Esophagus muscularis mucosa (tissue), 4 donors: ENCODE data around the gene CAV3. TPM values are rescaled to one million over a fixed set of nuclear protein-coding genes. Genes with fewer than 3 reads are reported as not detected.

ENCODE experiments used
- DNase-seq: peaks from one replicate; pipeline ENCODE4 v3.0.0-alpha.2; 2017; ENCODE audit errors: extremely low spot score
- H3K27ac ChIP-seq, 4 donors: fragments of 200-600 bp; sonication (generic); replicated peaks in 1 of 4; 1 replicate in 3 of 4; 2 replicates in 1 of 4; pipeline ENCODE4 v1.5.1; 2016 to 2019; ENCODE audit warnings: mild to moderate bottlenecking in 1 of 4
- H3K27me3 ChIP-seq, 4 donors: fragments of 200-600 bp; sonication (generic); one replicate each; pipeline versions ENCODE4 v1.5.1 to v1.6.0; 2016 to 2019
- H3K36me3 ChIP-seq, 4 donors: fragments of 200-600 bp; sonication (generic); one replicate each; pipeline ENCODE4 v1.5.1; 2016 to 2019
- H3K4me1 ChIP-seq, 4 donors: fragments of 200-600 bp; sonication (generic); one replicate each; pipeline ENCODE4 v1.5.1; 2016 to 2019
- H3K4me3 ChIP-seq, 4 donors: fragments of 200-600 bp; sonication (generic); 1 replicate in 2 of 4; 2 replicates in 2 of 4; pipeline ENCODE4 v1.5.1; 2016 to 2019; ENCODE audit warnings: mild to moderate bottlenecking in 4 of 4, moderate library complexity in 1 of 4
- H3K9me3 ChIP-seq, 4 donors: fragments of 200-600 bp; sonication (generic); 1 replicate in 3 of 4; 2 replicates in 1 of 4; pipeline ENCODE4 v1.5.1; 2016 to 2019
- CTCF ChIP-seq, 3 experiments: fragments of 200-600 bp in 2 of 3; fragments of 450-650 bp in 1 of 3; sonication (generic) in 2 of 3; IDR thresholded peaks; one replicate each; pipeline ENCODE4 v1.5.1; 2017 to 2019; ENCODE audit warnings: antibody characterized with exemption in 3 of 3, mild to moderate bottlenecking in 2 of 3, moderate library complexity in 1 of 3
- EP300 ChIP-seq: sonication (generic); formaldehyde crosslinking; IDR thresholded peaks from one replicate; pipeline ENCODE4 v1.6.1; 2017; ENCODE audit warnings: antibody characterized with exemption
- POLR2A ChIP-seq: fragments of 450-650 bp; IDR thresholded peaks from one replicate; pipeline ENCODE4 v1.6.1; 2017; ENCODE audit warnings: antibody characterized with exemption, moderate library complexity, mild to moderate bottlenecking, low read depth
- POLR2AphosphoS5 ChIP-seq, 2 donors: sonication (generic); formaldehyde crosslinking; IDR thresholded peaks; one replicate each; pipeline ENCODE4 v1.6.1; 2017; ENCODE audit warnings: antibody characterized with exemption in 2 of 2
- WGBS: methylation state at CpG from one replicate; pipeline ENCODE4 v1.1.5; 2018; 5-methylcytosine and 5-hydroxymethylcytosine counted together
- intact Hi-C: fragments of 100-400 bp; cut with DNase I; formaldehyde crosslinking; loops from one replicate; pipeline ENCODE4 v1.15.1; 2023
- total RNA-seq, 4 donors: library from RNA; depleted of rRNA; stranded (reverse); fragments of >200 nt; gene quantifications; one replicate each; pipeline versions ENCODE4 v1.1.0 to v1.2.1, GENCODE V29; 2016

The CAV3 gene
- total RNA-seq, 4 donors from 2014 or later: not detected

- TF ChIP-seq POLR2A: no peak
- TF ChIP-seq EP300: no peak
- TF ChIP-seq CTCF (IDR thresholded peaks at IDR 0.05): no peak
- TF ChIP-seq POLR2AphosphoS5 (IDR thresholded peaks at IDR 0.05): no peak
- H3K36me3 ChIP-seq: no peaks in the 10 kb centered on the region
- intact Hi-C loops: no loop called here
- 97% methylated on average over 20 of the region's 25 CpGs for WGBS
- no peaks in the 10 kb centered on the region for H3K9me3 ChIP-seq
- H3K4me1 ChIP-seq: peaks cover 7 to 12% (median 10%) of the 10 kb centered on the region in 4 donors
- peaks cover 0 to 10% (median 0%) of the 10 kb centered on the region in 4 donors for H3K27me3 ChIP-seq
- H3K27ac ChIP-seq: no peak overlapping the region
- no peak for DNase-seq
- no peak overlapping the region for H3K4me3 ChIP-seq
Observed at GRCh38 chr3:8745619-8746370, 12.2 kb downstream of the CAV3 start.

- H3K4me3 ChIP-seq: no peak overlapping the region
Observed at GRCh38 chr3:8746780-8747345, 13.3 kb downstream of the CAV3 start.

GRCh38 chr3:8749316-8749715 lies 15.7 kb downstream of the CAV3 start:
- Histone ChIP-seq H3K4me3 (no peak overlapping the region), H3K36me3 (no peaks in the 10 kb centered on the region), H3K27me3 (peaks cover 0 to 5% (median 0%) of the 10 kb centered on the region in 4 donors), H3K4me1 (no peaks in the 10 kb centered on the region), H3K27ac (no peak overlapping the region), H3K9me3 (no peaks in the 10 kb centered on the region)
- TF ChIP-seq CTCF (IDR thresholded peaks at IDR 0.05) (no peak), POLR2AphosphoS5 (IDR thresholded peaks at IDR 0.05) (no peak), POLR2A (no peak), EP300 (no peak)
- no peak for DNase-seq
- WGBS: 100% methylated on average over 1 of the region's 3 CpGs
- intact Hi-C loops: no loop called here

More at GRCh38 chr3:8746780-8747345, 13.3 kb downstream of the CAV3 start:
- Histone ChIP-seq H3K27me3 (peaks cover 0 to 6% (median 0%) of the 10 kb centered on the region in 4 donors), H3K9me3 (no peaks in the 10 kb centered on the region), H3K36me3 (no peaks in the 10 kb centered on the region), H3K27ac (no peak overlapping the region), H3K4me1 (peaks cover 0 to 3% (median 2%) of the 10 kb centered on the region in 4 donors)
- TF ChIP-seq CTCF (IDR thresholded peaks at IDR 0.05): no peak
- WGBS: 57% methylated on average over 7 of the region's 7 CpGs
- intact Hi-C loops: no loop called here
- DNase-seq: no peak

- no peaks in the 10 kb centered on the region for H3K4me1 ChIP-seq
- intact Hi-C loops: no loop called here
- no peak for DNase-seq
Observed at GRCh38 chr3:8752832-8753231, 19.2 kb downstream of the CAV3 start.

GRCh38 chr3:8755097-8755496 lies 21.5 kb downstream of the CAV3 start:
- Histone ChIP-seq H3K9me3 (no peaks in the 10 kb centered on the region), H3K4me1 (no peaks in the 10 kb centered on the region), H3K4me3 (no peak overlapping the region), H3K27me3 (no peaks in the 10 kb centered on the region), H3K27ac (no peak overlapping the region), H3K36me3 (no peaks in the 10 kb centered on the region)
- WGBS: 64% methylated on average over 3 of the region's 3 CpGs
- intact Hi-C loops: no loop called here
- DNase-seq: no peak
- TF ChIP-seq CTCF (IDR thresholded peaks at IDR 0.05) (no peak), POLR2A (no peak), EP300 (no peak), POLR2AphosphoS5 (IDR thresholded peaks at IDR 0.05) (no peak)

More at GRCh38 chr3:8752832-8753231, 19.2 kb downstream of the CAV3 start:
- no peak for TF ChIP-seq POLR2A
- Histone ChIP-seq H3K4me3 (no peak overlapping the region), H3K9me3 (no peaks in the 10 kb centered on the region), H3K27ac (no peak overlapping the region), H3K36me3 (no peaks in the 10 kb centered on the region), H3K27me3 (no peaks in the 10 kb centered on the region)
- 93% methylated on average over 9 of the region's 14 CpGs for WGBS
